ENCODE measurements around the gene GALNT14.
A peak's percentile ranks its signal among the peaks of the same experiment; 100 is the strongest.

The GALNT14 gene

DNA sequence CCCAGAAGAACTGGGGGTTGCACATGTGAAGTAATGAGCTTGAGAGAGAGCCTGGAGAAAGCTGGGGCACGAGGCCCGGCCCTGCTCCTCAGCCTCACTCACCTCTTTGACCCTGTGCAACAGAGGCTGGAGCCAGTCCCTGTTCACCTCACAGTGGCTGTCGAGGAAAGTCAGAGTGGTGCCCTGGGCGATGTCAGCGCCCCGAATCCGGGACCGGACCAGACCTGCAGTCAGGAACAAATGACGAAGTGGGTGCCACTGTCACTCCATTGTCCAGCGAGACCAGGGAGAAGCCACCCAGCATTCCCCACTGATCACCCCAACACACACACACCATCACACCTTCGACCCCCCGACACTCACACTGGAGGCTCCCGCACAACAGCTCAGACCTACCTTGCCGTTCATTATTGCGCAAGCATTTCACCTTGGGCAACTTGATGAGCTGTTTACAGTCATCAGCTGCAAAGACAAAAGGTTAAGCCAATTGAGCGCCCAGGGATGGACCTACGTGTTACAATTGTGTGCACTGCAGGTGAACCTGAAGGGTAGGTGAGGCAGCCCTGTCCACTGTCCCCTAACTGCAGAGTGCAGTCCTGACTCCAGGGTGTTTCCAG lies 182.6 kb downstream of the GALNT14 start:
- no peak overlapping the region for H3K27ac Mint-ChIP-seq
- DNase-seq (no peak), ATAC-seq (no peak)
- H3K9me3 Mint-ChIP-seq: no peaks in the 10 kb centered on the region
- peaks cover 6% of the 10 kb centered on the region for H3K4me1 Mint-ChIP-seq
- H3K4me3 Mint-ChIP-seq: no peak overlapping the region
- peaks cover 4% of the 10 kb centered on the region for H3K27me3 Mint-ChIP-seq

DNA sequence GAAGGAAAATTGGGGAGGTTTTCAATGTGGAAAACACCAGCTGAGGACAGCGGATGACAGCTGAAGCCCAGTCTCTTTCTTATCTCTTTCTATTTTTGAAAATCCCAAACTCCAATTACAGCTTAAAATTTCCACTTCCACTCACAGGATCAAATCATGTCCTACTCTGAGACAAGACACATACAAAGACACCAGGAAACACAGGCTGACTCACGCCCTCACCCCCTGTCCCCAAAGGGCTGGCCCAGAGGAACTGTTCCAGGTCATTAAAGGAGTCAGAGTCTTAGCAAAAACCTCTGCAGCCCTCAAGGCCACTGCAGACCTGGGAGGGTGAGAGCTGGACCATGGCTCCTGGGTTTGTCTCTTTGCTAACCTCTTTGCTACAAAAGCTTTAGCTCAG lies 187.9 kb downstream of the GALNT14 start:
- DNase-seq (no peak), ATAC-seq (no peak)
- Mint-ChIP-seq H3K4me1 (no peaks in the 10 kb centered on the region), H3K4me3 (no peak overlapping the region), H3K9me3 (no peaks in the 10 kb centered on the region), H3K27ac (no peak overlapping the region), H3K27me3 (peaks cover 6% of the 10 kb centered on the region)

DNA sequence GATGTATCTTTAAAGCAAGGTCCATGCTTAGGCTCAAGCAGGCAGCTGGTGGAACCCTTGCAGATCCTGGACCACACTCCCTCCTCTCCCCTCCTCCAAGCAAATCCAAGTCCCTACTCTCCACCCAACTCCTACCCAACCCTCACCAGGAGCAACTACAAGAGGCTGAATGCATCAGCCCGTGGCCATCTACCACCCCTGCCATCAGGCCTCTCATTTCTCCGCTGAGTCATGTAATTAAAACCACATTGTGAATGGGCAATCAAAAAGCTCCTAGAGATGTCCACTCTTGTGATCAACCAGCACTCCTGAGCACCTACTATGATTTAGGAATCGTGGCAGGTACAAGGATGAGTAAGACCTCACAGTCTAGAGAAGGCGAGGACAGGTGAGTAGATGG lies 188.8 kb downstream of the GALNT14 start:
- Mint-ChIP-seq H3K9me3 (no peaks in the 10 kb centered on the region), H3K4me1 (no peaks in the 10 kb centered on the region), H3K27me3 (peaks cover 6% of the 10 kb centered on the region), H3K27ac (no peak overlapping the region), H3K4me3 (no peak overlapping the region)
- ATAC-seq: no peak
- no peak for DNase-seq

DNA sequence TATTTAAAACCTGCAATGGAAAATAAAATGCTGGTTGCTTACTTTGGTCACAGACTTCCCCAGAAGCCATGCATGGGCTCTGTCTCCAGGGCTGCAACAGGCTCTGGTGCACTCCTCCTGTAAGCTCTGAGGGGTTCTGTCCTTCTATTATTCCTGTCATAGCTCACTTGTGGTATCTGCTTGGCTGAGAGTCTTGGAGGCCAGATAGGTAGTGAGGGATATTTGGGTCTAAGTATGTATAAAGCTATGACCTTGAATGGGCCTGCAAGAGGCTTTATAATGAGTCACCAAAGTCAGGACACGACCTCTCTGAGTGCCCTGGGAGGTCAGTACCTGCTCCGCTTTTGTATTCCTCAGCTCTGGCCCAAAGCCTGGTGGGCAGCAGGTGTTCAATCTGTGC lies 189.4 kb downstream of the GALNT14 start:
- no peak overlapping the region for H3K4me3 Mint-ChIP-seq
- peaks cover 6% of the 10 kb centered on the region for H3K27me3 Mint-ChIP-seq
- ATAC-seq (no peak), DNase-seq (no peak)
- H3K27ac Mint-ChIP-seq: no peak overlapping the region
- H3K4me1 Mint-ChIP-seq: no peaks in the 10 kb centered on the region
- H3K9me3 Mint-ChIP-seq: no peaks in the 10 kb centered on the region

DNA sequence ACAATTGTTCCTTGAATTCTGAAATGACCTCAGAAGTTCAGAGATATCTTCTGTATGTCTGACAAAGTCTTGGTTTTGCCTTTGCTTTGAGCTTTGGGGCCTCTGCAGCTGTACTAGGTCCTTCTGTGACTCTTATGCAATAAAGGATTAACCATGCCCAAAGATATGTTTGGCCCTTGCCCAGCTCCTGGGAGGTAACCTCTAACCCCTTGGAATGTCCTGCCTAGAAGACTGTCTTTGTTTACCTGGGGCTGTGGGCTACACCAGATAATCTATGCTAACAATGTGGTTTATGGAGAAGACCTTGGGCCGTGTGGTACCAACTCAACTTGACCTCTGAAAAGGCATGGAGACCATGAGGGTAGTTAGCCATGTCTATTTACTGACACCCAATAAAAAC lies 190.1 kb downstream of the GALNT14 start:
- ATAC-seq (no peak), DNase-seq (no peak)
- H3K27ac Mint-ChIP-seq: no peak overlapping the region
- peaks cover 6% of the 10 kb centered on the region for H3K27me3 Mint-ChIP-seq
- no peaks in the 10 kb centered on the region for H3K9me3 Mint-ChIP-seq
- H3K4me3 Mint-ChIP-seq: no peak overlapping the region
- no peaks in the 10 kb centered on the region for H3K4me1 Mint-ChIP-seq

DNA sequence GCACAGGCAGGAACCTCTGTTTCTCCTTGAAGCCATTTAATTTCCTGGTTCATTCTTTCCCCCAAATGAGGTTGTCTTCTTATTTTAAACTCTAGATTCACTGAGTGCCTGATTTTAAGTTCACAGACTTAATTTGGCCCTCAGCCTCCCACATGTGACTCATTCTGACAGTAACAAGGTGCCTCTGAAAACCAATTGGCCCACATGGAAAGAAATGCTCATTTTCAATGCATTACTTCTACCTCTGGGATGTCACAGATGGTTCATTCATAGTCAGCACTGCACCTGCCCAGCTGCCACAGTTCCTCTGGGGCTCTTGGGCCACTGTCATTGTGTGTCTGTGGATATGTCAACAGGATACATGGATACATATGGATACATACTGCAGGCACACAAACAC lies 190.6 kb downstream of the GALNT14 start:
- DNase-seq: no peak
- Mint-ChIP-seq H3K4me1 (no peaks in the 10 kb centered on the region), H3K27me3 (peaks cover 6% of the 10 kb centered on the region), H3K27ac (no peak overlapping the region), H3K9me3 (no peaks in the 10 kb centered on the region), H3K4me3 (no peak overlapping the region)
- peak; percentile 37 for ATAC-seq

DNA sequence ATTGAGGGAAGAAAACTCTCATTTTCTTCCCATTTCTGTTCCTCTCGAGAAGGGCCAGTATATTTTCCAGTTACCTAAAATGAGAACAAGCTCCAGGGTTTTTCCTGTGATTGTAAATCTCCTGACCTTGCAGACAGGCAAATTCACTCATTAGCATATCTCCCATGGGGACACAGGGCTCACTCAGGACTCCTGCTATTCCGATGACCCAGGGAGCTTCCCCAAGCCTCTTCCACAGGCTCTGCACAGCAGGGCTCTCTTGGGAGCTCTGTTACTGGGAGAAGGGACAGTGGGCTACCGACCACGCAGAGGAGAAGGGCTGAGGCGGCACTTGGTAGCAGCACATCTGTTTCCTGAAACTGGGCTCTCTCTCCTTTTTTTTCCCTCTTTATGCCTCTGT lies 195.8 kb downstream of the GALNT14 start:
- DNase-seq: no peak
- H3K27me3 Mint-ChIP-seq: no peaks in the 10 kb centered on the region
- H3K4me3 Mint-ChIP-seq: no peak overlapping the region
- no peak overlapping the region for H3K27ac Mint-ChIP-seq
- no peaks in the 10 kb centered on the region for H3K9me3 Mint-ChIP-seq
- no peak for ATAC-seq
- H3K4me1 Mint-ChIP-seq: no peaks in the 10 kb centered on the region

DNA sequence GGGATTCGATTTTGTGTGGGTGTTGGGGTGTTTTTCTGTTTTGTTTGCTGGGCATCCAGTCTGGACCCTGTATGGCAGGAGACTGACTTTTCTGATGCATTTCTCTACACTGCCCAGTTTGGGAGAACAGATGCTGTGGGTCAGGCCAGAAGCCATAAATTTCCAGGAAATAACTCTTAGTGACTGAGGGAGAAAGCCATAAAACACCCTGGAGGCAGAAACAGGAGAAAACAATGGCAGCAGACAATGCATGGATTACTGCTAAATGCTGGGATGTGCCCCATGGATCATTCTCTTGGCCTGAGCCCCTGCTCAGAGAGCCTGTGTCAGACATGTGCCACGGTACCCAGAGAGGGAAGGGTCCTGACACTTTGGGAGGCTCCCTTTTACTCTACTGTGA lies 197.4 kb downstream of the GALNT14 start:
- H3K27me3 Mint-ChIP-seq: no peaks in the 10 kb centered on the region
- no peaks in the 10 kb centered on the region for H3K9me3 Mint-ChIP-seq
- H3K4me1 Mint-ChIP-seq: no peaks in the 10 kb centered on the region
- ATAC-seq (peak; percentile 6), DNase-seq (no peak)
- no peak overlapping the region for H3K4me3 Mint-ChIP-seq
- H3K27ac Mint-ChIP-seq: no peak overlapping the region

DNA sequence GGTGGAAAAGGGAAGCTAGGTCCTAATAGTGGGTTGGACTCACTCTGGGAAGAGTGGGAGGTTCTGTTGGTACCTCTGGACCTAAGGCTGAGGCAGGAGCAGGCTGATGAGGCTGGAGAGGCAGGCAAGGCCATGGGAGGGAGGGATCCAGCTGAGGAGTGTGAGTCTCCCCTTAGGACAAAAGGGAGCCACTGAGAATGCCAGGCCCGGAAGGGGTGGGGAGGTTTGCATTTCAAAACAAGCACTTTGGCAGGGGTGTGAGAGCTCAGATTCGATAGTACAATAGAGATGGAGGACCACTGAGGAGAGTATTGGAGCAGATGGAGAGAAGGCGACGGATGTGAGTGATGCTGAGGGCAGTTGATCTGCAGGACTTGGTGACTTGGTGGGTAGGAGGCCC lies 198.9 kb downstream of the GALNT14 start:
- Mint-ChIP-seq H3K27ac (no peak overlapping the region), H3K4me1 (no peaks in the 10 kb centered on the region), H3K4me3 (no peak overlapping the region), H3K9me3 (no peaks in the 10 kb centered on the region), H3K27me3 (no peaks in the 10 kb centered on the region)
- ATAC-seq (no peak), DNase-seq (no peak)

DNA sequence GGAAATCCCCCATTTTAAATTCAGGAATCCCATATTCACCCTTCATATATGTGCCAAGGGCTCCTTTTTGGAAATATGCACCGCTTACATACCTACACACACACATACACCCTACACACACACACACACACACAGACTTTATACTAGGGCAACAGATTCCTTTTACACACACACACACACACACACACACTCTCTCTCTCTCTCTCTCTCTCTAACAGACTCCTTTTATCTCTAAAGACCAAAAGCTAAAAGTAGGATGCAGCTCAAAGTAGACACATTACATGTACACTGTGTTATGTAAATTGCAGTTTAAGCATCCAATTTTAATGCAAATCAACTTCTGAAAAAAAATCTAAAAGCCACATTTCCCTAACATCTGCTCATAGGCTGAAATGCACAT lies 200.0 kb downstream of the GALNT14 start:
- Mint-ChIP-seq H3K9me3 (no peaks in the 10 kb centered on the region), H3K4me1 (peaks cover 5% of the 10 kb centered on the region), H3K4me3 (no peak overlapping the region), H3K27me3 (no peaks in the 10 kb centered on the region), H3K27ac (peak overlapping the region in 1 of 2 donors; percentile 56)
- ATAC-seq (no peak), DNase-seq (no peak)

DNA sequence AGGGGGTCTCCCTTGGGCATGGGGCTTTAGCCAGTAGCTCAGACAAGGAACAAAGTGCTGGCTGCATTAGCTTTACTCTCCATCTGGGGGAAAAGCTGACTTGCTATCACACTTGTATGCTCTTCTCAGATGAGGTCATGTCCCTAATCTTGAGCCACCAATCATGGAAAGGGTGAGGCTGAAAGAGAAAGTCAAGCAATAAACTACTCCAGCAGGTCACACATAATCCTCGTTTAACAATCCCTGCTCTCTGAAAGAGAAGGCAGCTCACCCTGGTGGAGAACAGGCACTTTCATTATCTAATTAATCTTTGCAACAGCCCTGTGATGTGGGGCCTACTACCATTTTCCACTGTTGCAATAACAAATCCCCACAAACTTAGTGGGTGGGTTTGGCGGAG lies 201.3 kb downstream of the GALNT14 start:
- peaks cover 15% of the 10 kb centered on the region for H3K4me1 Mint-ChIP-seq
- no peak overlapping the region for H3K4me3 Mint-ChIP-seq

DNA sequence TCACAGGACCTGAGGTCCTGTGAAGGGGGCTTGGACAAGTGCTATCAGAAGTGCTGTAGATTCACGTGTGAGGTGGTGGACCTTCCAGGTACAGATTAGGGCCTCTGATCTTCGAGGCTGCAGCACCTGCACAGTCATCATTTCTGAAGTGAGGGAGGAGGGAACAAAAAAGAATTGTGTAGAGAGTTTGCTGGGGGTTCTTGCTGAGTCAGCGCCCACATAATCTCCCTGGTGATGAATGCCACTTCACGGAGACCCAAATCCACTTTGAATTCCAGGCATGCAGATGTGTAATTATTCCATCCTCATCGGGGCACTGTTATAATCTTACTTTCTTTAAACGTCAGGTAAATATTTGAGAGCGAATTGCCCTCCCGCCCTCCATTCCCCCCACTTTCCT lies 202.4 kb downstream of the GALNT14 start:
- Mint-ChIP-seq H3K27me3 (no peaks in the 10 kb centered on the region), H3K4me3 (no peak overlapping the region), H3K27ac (no peak overlapping the region), H3K9me3 (no peaks in the 10 kb centered on the region), H3K4me1 (peaks cover 15% of the 10 kb centered on the region)
- ATAC-seq (no peak), DNase-seq (no peak)

More for the DNA sequence above, 201.3 kb downstream of the GALNT14 start:
- ATAC-seq: no peak
- Mint-ChIP-seq H3K27me3 (no peaks in the 10 kb centered on the region), H3K27ac (no peak overlapping the region), H3K9me3 (no peaks in the 10 kb centered on the region)
- no peak for DNase-seq

DNA sequence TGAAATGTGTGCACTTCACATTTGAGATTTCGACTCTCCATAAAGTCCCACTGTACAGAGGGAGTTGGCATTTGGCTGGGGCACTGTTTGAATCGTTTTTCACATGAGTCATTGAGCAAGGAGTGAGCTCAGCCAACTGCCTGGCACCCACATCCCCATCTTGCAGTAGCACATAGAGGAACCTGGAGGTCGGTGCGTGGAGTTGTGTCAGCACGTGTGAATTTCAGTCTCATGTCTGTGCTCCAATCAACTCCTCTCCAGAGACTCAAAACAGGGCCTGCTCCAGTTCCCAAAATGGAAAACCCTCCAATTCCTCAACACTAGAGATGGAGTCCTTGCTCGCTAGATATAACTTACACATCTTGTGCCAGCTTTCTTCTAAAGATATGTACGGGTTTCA lies 204.2 kb downstream of the GALNT14 start:
- H3K9me3 Mint-ChIP-seq: no peaks in the 10 kb centered on the region
- H3K27ac Mint-ChIP-seq: no peak overlapping the region
- ATAC-seq (no peak), DNase-seq (no peak)
- no peak overlapping the region for H3K4me3 Mint-ChIP-seq
- H3K27me3 Mint-ChIP-seq: no peaks in the 10 kb centered on the region
- H3K4me1 Mint-ChIP-seq: peaks cover 15% of the 10 kb centered on the region

DNA sequence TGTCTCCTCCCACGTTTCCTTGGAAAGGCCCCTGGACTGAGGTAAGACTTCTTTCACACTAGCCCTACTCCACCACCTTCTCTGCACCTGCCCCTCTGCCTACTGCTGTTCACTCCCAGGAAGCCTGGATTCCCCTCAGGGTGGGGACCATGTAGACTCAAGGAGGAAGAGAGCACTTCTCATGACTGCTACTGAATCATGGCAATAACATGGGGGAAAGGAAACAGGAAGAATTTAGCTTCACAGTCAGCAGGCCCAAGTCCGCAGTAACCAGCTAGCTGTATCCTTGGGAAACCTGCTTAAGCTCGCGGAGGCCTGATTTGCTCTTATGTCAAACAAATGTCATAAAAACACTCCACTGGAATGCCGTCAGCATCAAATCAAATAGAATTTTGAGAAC lies 204.7 kb downstream of the GALNT14 start:
- H3K9me3 Mint-ChIP-seq: no peaks in the 10 kb centered on the region
- no peak overlapping the region for H3K4me3 Mint-ChIP-seq
- ATAC-seq: peak; percentile 4
- no peak for DNase-seq
- no peaks in the 10 kb centered on the region for H3K27me3 Mint-ChIP-seq
- H3K4me1 Mint-ChIP-seq: peaks cover 15% of the 10 kb centered on the region
- peak overlapping the region in 1 of 2 donors; percentile 30 for H3K27ac Mint-ChIP-seq

DNA sequence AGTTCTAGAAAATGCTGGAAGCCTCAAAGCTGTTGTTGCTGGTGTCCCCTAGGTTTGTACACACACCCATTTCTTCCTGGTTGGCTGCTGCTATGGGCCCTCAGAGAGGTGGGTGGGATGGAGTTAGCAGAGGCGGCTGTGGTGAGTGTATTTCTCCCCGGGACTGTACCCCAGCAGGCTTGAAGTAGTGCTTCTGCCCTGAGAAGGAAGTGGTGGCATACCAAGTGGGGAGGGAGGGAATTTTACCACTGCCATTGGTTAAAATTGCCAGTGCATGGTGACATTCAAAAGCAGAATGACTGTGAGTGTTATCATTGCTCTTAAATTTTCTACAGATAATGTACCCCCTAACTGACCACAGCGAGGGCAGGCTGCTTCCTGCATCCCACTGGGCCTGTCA lies 205.4 kb downstream of the GALNT14 start:
- DNase-seq: peak; percentile 16 to 59
- peak; percentile 94 for ATAC-seq
- H3K4me3 Mint-ChIP-seq: no peak overlapping the region
- no peaks in the 10 kb centered on the region for H3K27me3 Mint-ChIP-seq
- H3K4me1 Mint-ChIP-seq: peaks cover 15% of the 10 kb centered on the region
- no peak overlapping the region for H3K27ac Mint-ChIP-seq
- H3K9me3 Mint-ChIP-seq: no peaks in the 10 kb centered on the region

DNA sequence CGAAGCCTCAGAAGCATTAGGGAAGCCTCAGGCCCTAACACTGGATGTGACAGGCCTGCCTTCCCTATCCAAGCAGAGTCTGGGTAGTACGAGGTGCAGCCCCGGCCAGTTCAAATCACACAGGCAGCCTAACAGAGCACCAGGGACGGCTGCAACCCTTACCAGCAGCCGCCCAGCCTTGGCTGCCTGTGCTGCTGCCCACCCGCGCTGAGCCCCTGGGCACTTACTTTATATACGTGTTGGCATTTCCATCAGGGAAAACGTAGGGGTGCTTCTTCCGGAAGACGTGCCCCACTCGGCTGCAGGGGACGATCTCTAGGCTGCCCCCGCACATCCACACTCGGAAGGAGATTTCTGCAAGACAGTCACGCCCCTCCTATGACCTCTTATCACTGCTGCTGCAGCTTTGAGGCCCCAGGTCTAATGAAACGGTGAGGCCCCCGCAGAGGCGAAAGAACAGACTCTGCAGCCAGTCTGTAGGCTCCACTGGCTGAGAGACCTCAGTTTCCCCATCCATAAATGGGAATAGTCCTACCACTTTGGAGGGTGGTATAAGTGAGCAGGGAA lies 206.3 kb downstream of the GALNT14 start:
- no peak for ATAC-seq
- no peak for DNase-seq
- Mint-ChIP-seq H3K9me3 (no peaks in the 10 kb centered on the region), H3K27ac (no peak overlapping the region), H3K4me3 (no peak overlapping the region), H3K27me3 (no peaks in the 10 kb centered on the region), H3K4me1 (peaks cover 15% of the 10 kb centered on the region)

DNA sequence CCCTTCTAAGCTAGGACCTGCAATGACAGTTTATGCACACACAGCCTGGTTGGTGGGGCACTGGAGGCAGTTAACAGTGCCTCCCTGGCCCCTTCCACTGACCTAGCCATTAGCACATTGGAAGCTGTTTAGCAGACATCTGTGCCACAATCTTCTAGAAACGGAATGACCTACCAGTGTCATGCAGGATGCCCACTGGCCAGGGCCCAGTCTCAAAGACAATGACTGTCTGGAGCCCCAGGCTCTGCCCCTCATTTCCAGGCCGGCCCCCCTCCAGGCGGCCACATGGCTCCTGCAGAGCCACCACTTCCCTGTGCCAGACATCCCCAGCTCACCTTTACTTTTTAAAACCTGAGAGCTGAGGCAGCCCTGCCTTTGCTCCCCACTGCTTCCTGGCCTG lies 207.5 kb downstream of the GALNT14 start:
- H3K9me3 Mint-ChIP-seq: no peaks in the 10 kb centered on the region
- no peak overlapping the region for H3K4me3 Mint-ChIP-seq
- no peak overlapping the region for H3K27ac Mint-ChIP-seq
- H3K4me1 Mint-ChIP-seq: peaks cover 15% of the 10 kb centered on the region
- H3K27me3 Mint-ChIP-seq: no peaks in the 10 kb centered on the region
- ATAC-seq (no peak), DNase-seq (no peak)

All from stimulated activated naive CD8-positive, alpha-beta T cell treated with anti-CD3 and anti-CD28 coated beads, Interleukin-15, amount 100 ng/mL, for 72 hours (primary cell).